GM19468 (cell line): ENCODE results near the gene LHX8.
"Not testable (repeated sequence)": the region's sequence is repeated elsewhere in the genome, so short reads cannot be mapped to it uniquely, and the experiment has no call there.

ENCODE experiments used
- ATAC-seq: cut with Tn5 transposase; IDR thresholded peaks from one replicate; pipeline ENCODE4 v1.9.1; 2021; ENCODE audit warnings: mild to moderate bottlenecking, moderate library complexity, moderate number of reproducible peaks; ENCODE audit not compliant: unreplicated experiment; ENCODE audit errors: extremely low read depth

The LHX8 gene

GRCh38 chr1:75132242-75132811, 1.9 kb upstream of the LHX8 start:
- ATAC-seq: no peak

- ATAC-seq: no peak
These were observed 1.2 kb upstream of the LHX8 start for GRCh38 chr1:75132812-75133619.

GRCh38 chr1:75134647-75135572, 722 bp downstream of the LHX8 start:
- ATAC-seq: no peak

GRCh38 chr1:75135573-75136194, 1.5 kb downstream of the LHX8 start:
- ATAC-seq: no peak

- ATAC-seq: no peak
These were observed 2.1 kb downstream of the LHX8 start for GRCh38 chr1:75136195-75136815.

- ATAC-seq: no peak
These were observed 2.9 kb downstream of the LHX8 start for GRCh38 chr1:75136921-75137641.

GRCh38 chr1:75152092-75152491, 17.9 kb downstream of the LHX8 start:
- ATAC-seq: no peak

GRCh38 chr1:75159154-75159553, 25.0 kb downstream of the LHX8 start:
- no peak for ATAC-seq

- no peak for ATAC-seq
These were observed 31.1 kb downstream of the LHX8 start for GRCh38 chr1:75165264-75165663.

- no peak for ATAC-seq
These were observed 32.6 kb downstream of the LHX8 start for GRCh38 chr1:75166821-75167220.

GRCh38 chr1:75170011-75170410, 35.8 kb downstream of the LHX8 start:
- no peak for ATAC-seq

- no peak for ATAC-seq
These were observed 36.8 kb downstream of the LHX8 start for GRCh38 chr1:75170981-75171380.

GRCh38 chr1:75171876-75172275, 37.7 kb downstream of the LHX8 start:
- no peak for ATAC-seq

- ATAC-seq: no peak
These were observed 38.4 kb downstream of the LHX8 start for GRCh38 chr1:75172556-75172955.

- ATAC-seq: no peak
These were observed 40.0 kb downstream of the LHX8 start for GRCh38 chr1:75174031-75174760.

GRCh38 chr1:75181214-75181955, 47.2 kb downstream of the LHX8 start:
- not testable (repeated sequence) for ATAC-seq

- no peak for ATAC-seq
These were observed 54.7 kb downstream of the LHX8 start for GRCh38 chr1:75188892-75189291.

- ATAC-seq: no peak
These were observed 64.0 kb downstream of the LHX8 start for GRCh38 chr1:75198163-75198562.
